B cell (primary cell): ENCODE measurements around the gene CXCL8. TPM values are rescaled to one million over a fixed set of nuclear protein-coding genes. Genes with fewer than 3 reads are reported as not detected.

Experiments used
- ATAC-seq: fragments of 200-7000 bp; cut with Tn5 transposase; one replicate; pipeline ENCODE4 v1.10.0; 2021; ENCODE audit warnings: low read depth, mild to moderate bottlenecking, moderate number of reproducible peaks, moderate library complexity
- CTCF ChIA-PET: fragments of 350-600 bp; sonication (Branson Sonifier 250); formaldehyde crosslinking; loops from one replicate; lab custom pipeline; 2021; ENCODE audit warnings: antibody characterized with exemption, inconsistent platforms; lab: Charles Lee
- POLR2A ChIA-PET: fragments of 350-600 bp; sonication (Branson Sonifier 250); formaldehyde crosslinking; loops from one replicate; lab custom pipeline; 2021; ENCODE audit warnings: antibody characterized with exemption; lab: Charles Lee
- DNase-seq: peaks from one replicate; pipeline ENCODE4 v3.0.0; 2013
- H2AFZ ChIP-seq: 2 replicates; pipeline ENCODE4 v1.6.1; 2012; ENCODE audit warnings: mild to moderate bottlenecking, low read depth, low read length; ENCODE audit not compliant: insufficient read depth, poor library complexity, severe bottlenecking
- H3K27ac ChIP-seq, 2 donors: 1 replicate in 1 of 2; 2 replicates in 1 of 2; pipeline ENCODE4 v1.5.1; 2012 to 2013; ENCODE audit warnings: low read length in 2 of 2, mild to moderate bottlenecking in 2 of 2, moderate library complexity in 1 of 2
- H3K27me3 ChIP-seq, 4 experiments: fragments of 200-600 bp in 1 of 4; sonication (generic) in 1 of 4; replicated peaks in 1 of 4; 1 replicate in 2 of 4; 2 replicates in 2 of 4; pipeline versions ENCODE4 v1.6.1 to v1.7.0; 2013 to 2016; ENCODE audit warnings: low read length in 3 of 4, mild to moderate bottlenecking in 2 of 4, mixed read lengths in 1 of 4, moderate library complexity in 1 of 4; ENCODE audit not compliant: insufficient read depth in 4 of 4, control insufficient read depth in 3 of 4; ENCODE audit errors: control extremely low read depth in 1 of 4
- H3K36me3 ChIP-seq, 2 experiments: replicated peaks in 1 of 2; 1 replicate in 1 of 2; 2 replicates in 1 of 2; pipeline versions ENCODE4 v1.6.1 to v1.7.1; 2013; ENCODE audit warnings: low read length in 1 of 2; ENCODE audit not compliant: insufficient read depth in 2 of 2, control insufficient read depth in 1 of 2; ENCODE audit errors: control extremely low read depth in 1 of 2, extremely low read depth in 1 of 2
- H3K4me1 ChIP-seq, 2 donors: fragments of 200-600 bp in 1 of 2; sonication (generic) in 1 of 2; 1 replicate in 1 of 2; 2 replicates in 1 of 2; pipeline versions ENCODE4 v1.5.1 to v1.6.1; 2013 to 2017; ENCODE audit warnings: low read length in 2 of 2; ENCODE audit not compliant: control insufficient read depth in 2 of 2, insufficient read depth in 2 of 2
- H3K4me2 ChIP-seq: replicated peaks from 2 replicates; pipeline ENCODE3; 2012; ENCODE audit warnings: mild to moderate bottlenecking, low read depth, low read length; ENCODE audit not compliant: poor library complexity, severe bottlenecking
- H3K4me3 ChIP-seq, 5 experiments: fragments of 200-600 bp in 1 of 5; sonication (generic) in 1 of 5; 1 replicate in 3 of 5; 2 replicates in 2 of 5; pipeline versions ENCODE4 v1.5.1 to v1.7.0; 2011 to 2016; ENCODE audit warnings: low read length in 4 of 5, mild to moderate bottlenecking in 4 of 5, low read depth in 2 of 5, control low read depth in 1 of 5, moderate library complexity in 1 of 5; ENCODE audit not compliant: insufficient read depth in 1 of 5; ENCODE audit errors: control extremely low read depth in 1 of 5, extremely low read depth in 1 of 5
- H3K79me2 ChIP-seq: fragments of 200-600 bp; sonication (generic); one replicate; pipeline ENCODE4 v1.6.0; 2016; ENCODE audit warnings: low read length; ENCODE audit not compliant: control insufficient read depth, insufficient read depth
- H3K9ac ChIP-seq: fragments of 200-600 bp; sonication (generic); 2 replicates; pipeline ENCODE4 v1.6.1; 2017; ENCODE audit warnings: mild to moderate bottlenecking, low read length, moderate library complexity
- H3K9me3 ChIP-seq, 3 donors: one replicate each; pipeline versions ENCODE4 v1.6.1 to v1.7.1; 2013; ENCODE audit warnings: low read length in 2 of 3; ENCODE audit not compliant: control insufficient read depth in 2 of 3, insufficient read depth in 1 of 3; ENCODE audit errors: control extremely low read depth in 1 of 3
- H4K20me1 ChIP-seq: 2 replicates; pipeline ENCODE4 v1.6.0; 2012; ENCODE audit warnings: mild to moderate bottlenecking, low read length; ENCODE audit not compliant: insufficient read depth, control insufficient read depth, poor library complexity, severe bottlenecking
- H3K27ac Mint-ChIP-seq: one replicate; pipeline ENCODE4 v1.8.0; 2021; ENCODE audit warnings: mixed read lengths
- H3K27me3 Mint-ChIP-seq: one replicate; pipeline ENCODE4 v1.8.0; 2021; ENCODE audit warnings: mixed read lengths
- H3K4me1 Mint-ChIP-seq: one replicate; pipeline ENCODE4 v1.8.0; 2021; ENCODE audit warnings: mixed read lengths
- H3K4me3 Mint-ChIP-seq: one replicate; pipeline ENCODE4 v1.8.0; 2021; ENCODE audit warnings: mixed read lengths
- H3K9me3 Mint-ChIP-seq: one replicate; pipeline ENCODE4 v1.8.0; 2022; ENCODE audit warnings: mixed read lengths; ENCODE audit not compliant: insufficient read depth
- CTCF ChIP-seq: fragments of 200-600 bp; IDR thresholded peaks from one replicate; pipeline ENCODE4 v1.8.0; 2022; ENCODE audit warnings: antibody characterized with exemption, mild to moderate bottlenecking
- EZH2 ChIP-seq: IDR thresholded peaks from 2 replicates; pipeline ENCODE4 v1.6.1; 2012; ENCODE audit warnings: borderline replicate concordance, low read depth, mild to moderate bottlenecking, moderate library complexity, low read length; ENCODE audit not compliant: insufficient read depth, poor library complexity, severe bottlenecking
- WGBS: methylation state at CpG from one replicate; pipeline ENCODE4 v1.1.5; 2013; ENCODE audit warnings: missing lambda C conversion rate; ENCODE audit not compliant: insufficient coverage; 5-methylcytosine and 5-hydroxymethylcytosine counted together
- intact Hi-C: fragments of 100-400 bp; cut with micrococcal nuclease; formaldehyde crosslinking; loops from one replicate; pipeline ENCODE4 v1.10.0; 2022
- polyA plus RNA-seq: library from polyadenylated mRNA; depleted of rRNA; stranded (reverse); fragments of >200 nt; gene quantifications from 2 replicates; pipeline ENCODE4 v1.2.3, GENCODE V29; 2012
- total RNA-seq, 2 donors: library from RNA; stranded (reverse); fragments of 120-200 nt in 1 of 2; gene quantifications; 1 replicate in 1 of 2; 2 replicates in 1 of 2; pipeline versions ENCODE4 v1.2.3 to v1.2.4, GENCODE V29; 2013 to 2022

Gene CXCL8
- total and polyA plus RNA-seq, 2 donors (not counting 1 experiment from before 2014, with no cell fraction given), result 0.32 to 7.5 TPM

- Mint-ChIP-seq H3K27me3 (no peaks in the 10 kb centered on the region), H3K27ac (no peak overlapping the region), H3K4me3 (no peak overlapping the region), H3K9me3 (no peaks in the 10 kb centered on the region), H3K4me1 (peaks cover 6% of the 10 kb centered on the region)
- H3K36me3 ChIP-seq, result no peaks in the 10 kb centered on the region
- TF ChIP-seq CTCF (no peak), EZH2 (no peak)
- no peak overlapping the region for H3K27ac ChIP-seq
- ChIA-PET POLR2A (no interaction called here), CTCF (no interaction called here)
- intact Hi-C loops, result no loop called here
- H3K27me3 ChIP-seq, result no peaks in the 10 kb centered on the region
- H3K4me2 ChIP-seq, result no peak overlapping the region
- H4K20me1 ChIP-seq, result no peaks in the 10 kb centered on the region
- no peaks in the 10 kb centered on the region for H3K79me2 ChIP-seq
- no peaks in the 10 kb centered on the region for H3K4me1 ChIP-seq
- WGBS, result no CpG with 5 or more reads among the region's 2 CpGs
- H2AFZ ChIP-seq, result no peak overlapping the region
- ATAC-seq (no peak), DNase-seq (no peak)
- no peaks in the 10 kb centered on the region for H3K9me3 ChIP-seq
- no peak overlapping the region for H3K4me3 ChIP-seq
- no peak overlapping the region for H3K9ac ChIP-seq
These were observed 19.0 kb downstream of the CXCL8 start for GRCh38 chr4:73759357-73759756.

- no peak overlapping the region for H3K27ac Mint-ChIP-seq
- H3K27me3 Mint-ChIP-seq, result no peaks in the 10 kb centered on the region
- TF ChIP-seq CTCF, result no peak
These were observed 21.5 kb downstream of the CXCL8 start for GRCh38 chr4:73761856-73762255.

More at GRCh38 chr4:73761856-73762255, 21.5 kb downstream of the CXCL8 start:
- ChIA-PET CTCF (no interaction called here), POLR2A (no interaction called here)
- intact Hi-C loops, result no loop called here
- Histone ChIP-seq H3K4me3 (no peak overlapping the region), H3K36me3 (no peaks in the 10 kb centered on the region), H3K27me3 (no peaks in the 10 kb centered on the region), H3K9ac (no peak overlapping the region), H3K9me3 (no peaks in the 10 kb centered on the region), H3K4me1 (no peaks in the 10 kb centered on the region), H2AFZ (no peak overlapping the region), H3K79me2 (no peaks in the 10 kb centered on the region), H3K4me2 (no peak overlapping the region), H4K20me1 (no peaks in the 10 kb centered on the region), H3K27ac (no peak overlapping the region)
- H3K4me3 Mint-ChIP-seq, result no peak overlapping the region
- peaks cover 6% of the 10 kb centered on the region for H3K4me1 Mint-ChIP-seq
- no CpG with 5 or more reads among the region's 1 CpG for WGBS
- no peak for ATAC-seq
- no peak for DNase-seq
- H3K9me3 Mint-ChIP-seq, result no peaks in the 10 kb centered on the region
